ENCODE results near the gene MITD1.

Gene MITD1

GRCh38 chr2:99181624-99182000, 754 bp upstream of the MITD1 start:
- Mint-ChIP-seq H3K36me3 (ENCODE audit: low read depth) (peaks cover 38% of the 10 kb centered on the region), H3K4me3 (peak overlapping the region; percentile 97), H3K4me1 (ENCODE audit: low read depth) (peaks cover 31% of the 10 kb centered on the region), H3K27ac (peak overlapping the region; percentile 88), H3K27me3 (no peaks in the 10 kb centered on the region), H3K9me3 (no peaks in the 10 kb centered on the region)
- intact Hi-C loops (cut with micrococcal nuclease), result loop anchor here (2.0 to 10.0 kb wide), 4 partner anchors 27 to 574 kb away; partner anchors contain the start of genes C2orf15, COA5, LIPT1 and REV1

- H3K27me3 Mint-ChIP-seq, result no peaks in the 10 kb centered on the region
- no peak overlapping the region for H3K27ac Mint-ChIP-seq
- intact Hi-C loops (cut with micrococcal nuclease), result no loop called here
- H3K36me3 Mint-ChIP-seq (ENCODE audit: low read depth), result peaks cover 73% of the 10 kb centered on the region
- H3K4me3 Mint-ChIP-seq, result no peak overlapping the region
- H3K4me1 Mint-ChIP-seq (ENCODE audit: low read depth), result peaks cover 6% of the 10 kb centered on the region
- H3K9me3 Mint-ChIP-seq, result no peaks in the 10 kb centered on the region
Observed at GRCh38 chr2:99171377-99172140, 9.3 kb downstream of the MITD1 start.

- no peak overlapping the region for H3K4me3 Mint-ChIP-seq
- peaks cover 85% of the 10 kb centered on the region for H3K36me3 Mint-ChIP-seq (ENCODE audit: low read depth)
- H3K27ac Mint-ChIP-seq, result no peak overlapping the region
- H3K27me3 Mint-ChIP-seq, result no peaks in the 10 kb centered on the region
- H3K9me3 Mint-ChIP-seq, result no peaks in the 10 kb centered on the region
- no peaks in the 10 kb centered on the region for H3K4me1 Mint-ChIP-seq (ENCODE audit: low read depth)
- intact Hi-C loops (cut with micrococcal nuclease), result no loop called here
Observed at GRCh38 chr2:99169534-99169933, 11.3 kb downstream of the MITD1 start.

GRCh38 chr2:99166218-99166617, 14.6 kb downstream of the MITD1 start:
- intact Hi-C loops (cut with micrococcal nuclease), result no loop called here
- no peaks in the 10 kb centered on the region for H3K4me1 Mint-ChIP-seq (ENCODE audit: low read depth)
- H3K4me3 Mint-ChIP-seq, result no peak overlapping the region
- H3K27me3 Mint-ChIP-seq, result no peaks in the 10 kb centered on the region
- H3K36me3 Mint-ChIP-seq (ENCODE audit: low read depth), result peaks cover 73% of the 10 kb centered on the region
- H3K9me3 Mint-ChIP-seq, result no peaks in the 10 kb centered on the region
- H3K27ac Mint-ChIP-seq, result no peak overlapping the region

- no peaks in the 10 kb centered on the region for H3K27me3 Mint-ChIP-seq
- intact Hi-C loops (cut with micrococcal nuclease), result loop anchor here (10.0 kb wide), 1 partner anchor 55 kb away; no protein-coding TSS in a partner anchor
- H3K9me3 Mint-ChIP-seq, result no peaks in the 10 kb centered on the region
- no peak overlapping the region for H3K27ac Mint-ChIP-seq
- H3K36me3 Mint-ChIP-seq (ENCODE audit: low read depth), result peaks cover 64% of the 10 kb centered on the region
- peaks cover 24% of the 10 kb centered on the region for H3K4me1 Mint-ChIP-seq (ENCODE audit: low read depth)
- no peak overlapping the region for H3K4me3 Mint-ChIP-seq
Observed at GRCh38 chr2:99159594-99159993, 21.3 kb downstream of the MITD1 start.

- peaks cover 57% of the 10 kb centered on the region for H3K36me3 Mint-ChIP-seq (ENCODE audit: low read depth)
- H3K9me3 Mint-ChIP-seq, result no peaks in the 10 kb centered on the region
- H3K4me3 Mint-ChIP-seq, result no peak overlapping the region
- intact Hi-C loops (cut with micrococcal nuclease), result loop anchor here (10.0 kb wide), 1 partner anchor 54 kb away; no protein-coding TSS in a partner anchor
- H3K4me1 Mint-ChIP-seq (ENCODE audit: low read depth), result peaks cover 31% of the 10 kb centered on the region
- no peak overlapping the region for H3K27ac Mint-ChIP-seq
- no peaks in the 10 kb centered on the region for H3K27me3 Mint-ChIP-seq
Observed at GRCh38 chr2:99158599-99158998, 22.3 kb downstream of the MITD1 start.

GRCh38 chr2:99156891-99157290, 24.0 kb downstream of the MITD1 start:
- no peak overlapping the region for H3K27ac Mint-ChIP-seq
- intact Hi-C loops (cut with micrococcal nuclease), result loop anchor here (10.0 kb wide), 1 partner anchor 52 kb away; no protein-coding TSS in a partner anchor
- H3K36me3 Mint-ChIP-seq (ENCODE audit: low read depth), result peaks cover 49% of the 10 kb centered on the region
- no peaks in the 10 kb centered on the region for H3K27me3 Mint-ChIP-seq
- peaks cover 31% of the 10 kb centered on the region for H3K4me1 Mint-ChIP-seq (ENCODE audit: low read depth)
- no peak overlapping the region for H3K4me3 Mint-ChIP-seq
- no peaks in the 10 kb centered on the region for H3K9me3 Mint-ChIP-seq

- H3K4me3 Mint-ChIP-seq, result peak within 1 kb of the TSS; percentile 97
- peaks cover 47% of the 10 kb centered on the region for H3K36me3 Mint-ChIP-seq (ENCODE audit: low read depth)
- peaks cover 37% of the 10 kb centered on the region for H3K4me1 Mint-ChIP-seq (ENCODE audit: low read depth)
- intact Hi-C loops (cut with micrococcal nuclease), result loop anchor here (2.0 to 10.0 kb wide), 3 partner anchors 14 to 50 kb away; partner anchors contain the start of genes C2orf15, MITD1 and MRPL30
- no peaks in the 10 kb centered on the region for H3K27me3 Mint-ChIP-seq
- H3K27ac Mint-ChIP-seq, result peak within 1 kb of the TSS; percentile 94
- H3K9me3 Mint-ChIP-seq, result no peaks in the 10 kb centered on the region
Observed at GRCh38 chr2:99154643-99155536, 26.0 kb downstream of the MITD1 start, which contains the start of the genes LIPT1 and TSGA10. Gene LIPT1, plus strand, starts transcription at chr2:99154967. Its CDS starts 6,991 bp downstream, at chr2:99161958. Gene TSGA10, minus strand, starts transcription at chr2:99154942. Its CDS starts 45,503 bp downstream, at chr2:99109439.

- H3K4me3 Mint-ChIP-seq, result peak overlapping the region; percentile 97
- intact Hi-C loops (cut with micrococcal nuclease), result loop anchor here (2.0 to 10.0 kb wide), 3 partner anchors 13 to 49 kb away; partner anchors contain the start of genes C2orf15, MITD1 and MRPL30
Observed at GRCh38 chr2:99153921-99154604, 26.8 kb downstream of the MITD1 start.

GRCh38 chr2:99152199-99152895, 28.5 kb downstream of the MITD1 start:
- Mint-ChIP-seq H3K9me3 (no peaks in the 10 kb centered on the region), H3K27ac (no peak overlapping the region), H3K36me3 (ENCODE audit: low read depth) (peaks cover 23% of the 10 kb centered on the region), H3K4me3 (no peak overlapping the region), H3K4me1 (ENCODE audit: low read depth) (peaks cover 32% of the 10 kb centered on the region), H3K27me3 (no peaks in the 10 kb centered on the region)
- intact Hi-C loops (cut with micrococcal nuclease), result loop anchor here (10.0 kb wide), 1 partner anchor 48 kb away; no protein-coding TSS in a partner anchor

More at GRCh38 chr2:99153921-99154604, 26.8 kb downstream of the MITD1 start:
- Mint-ChIP-seq H3K4me1 (ENCODE audit: low read depth) (peaks cover 37% of the 10 kb centered on the region), H3K27me3 (no peaks in the 10 kb centered on the region), H3K9me3 (no peaks in the 10 kb centered on the region), H3K27ac (peak overlapping the region; percentile 94), H3K36me3 (ENCODE audit: low read depth) (peaks cover 38% of the 10 kb centered on the region)

- Mint-ChIP-seq H3K4me1 (ENCODE audit: low read depth) (peaks cover 23% of the 10 kb centered on the region), H3K36me3 (ENCODE audit: low read depth) (peaks cover 13% of the 10 kb centered on the region), H3K27me3 (no peaks in the 10 kb centered on the region), H3K27ac (no peak overlapping the region), H3K4me3 (no peak overlapping the region), H3K9me3 (no peaks in the 10 kb centered on the region)
- intact Hi-C loops (cut with micrococcal nuclease), result loop anchor here (10.0 kb wide), 1 partner anchor 46 kb away; no protein-coding TSS in a partner anchor
Observed at GRCh38 chr2:99150706-99151105, 30.2 kb downstream of the MITD1 start.

GRCh38 chr2:99141110-99142108, 39.4 kb downstream of the MITD1 start, which contains the start of gene C2orf15:
Gene C2orf15, plus strand, starts transcription at chr2:99141707. Its CDS starts 8,852 bp downstream, at chr2:99150559.
- Mint-ChIP-seq H3K4me1 (ENCODE audit: low read depth) (peaks cover 32% of the 10 kb centered on the region), H3K27ac (peak within 1 kb of the TSS; percentile 88), H3K27me3 (peaks cover 11% of the 10 kb centered on the region), H3K4me3 (peak within 1 kb of the TSS; percentile 97), H3K36me3 (ENCODE audit: low read depth) (peaks cover 13% of the 10 kb centered on the region), H3K9me3 (no peaks in the 10 kb centered on the region)
- intact Hi-C loops (cut with micrococcal nuclease), result loop anchor here (2.0 to 5.0 kb wide), 2 partner anchors 13 to 41 kb away; partner anchors contain the start of genes LIPT1, MITD1, MRPL30 and TSGA10

Data from dendritic cell treated with granulocyte-macrophage colony-stimulating factor and Interleukin-4, amounts not matched to agents 40 ng/mL and 50 ng/mL, for 4 days (primary cell).